ENCODE results near the gene ZYX.

The ZYX gene

GRCh38 chr7:143356414-143357050 is 24.6 kb upstream of the ZYX start:
- DNase-seq (ENCODE audit: low spot score in 2 of 2) (no peak), ATAC-seq (ENCODE audit: low read depth) (no peak)
- Mint-ChIP-seq H3K27ac (no peak overlapping the region), H3K9me3 (no peaks in the 10 kb centered on the region), H3K36me3 (no peaks in the 10 kb centered on the region), H3K4me1 (no peaks in the 10 kb centered on the region), H3K27me3 (peaks cover 17% of the 10 kb centered on the region), H3K4me3 (no peak overlapping the region)

GRCh38 chr7:143358626-143359025 is 22.5 kb upstream of the ZYX start:
- Mint-ChIP-seq H3K9me3 (no peaks in the 10 kb centered on the region), H3K4me1 (peaks cover 2% of the 10 kb centered on the region), H3K4me3 (no peak overlapping the region), H3K27ac (no peak overlapping the region), H3K36me3 (no peaks in the 10 kb centered on the region), H3K27me3 (peaks cover 22% of the 10 kb centered on the region)
- DNase-seq (ENCODE audit: low spot score in 2 of 2) = no peak
- ATAC-seq (ENCODE audit: low read depth) = no peak

- Mint-ChIP-seq H3K36me3 (no peaks in the 10 kb centered on the region), H3K4me3 (no peak overlapping the region), H3K4me1 (peaks cover 2% of the 10 kb centered on the region), H3K27me3 (peaks cover 27% of the 10 kb centered on the region), H3K27ac (no peak overlapping the region), H3K9me3 (no peaks in the 10 kb centered on the region)
- ATAC-seq (ENCODE audit: low read depth) (peak; percentile 33), DNase-seq (ENCODE audit: low spot score in 2 of 2) (no peak)
These were observed 21.3 kb upstream of the ZYX start for GRCh38 chr7:143359771-143360353.

- Mint-ChIP-seq H3K27me3 (peaks cover 27% of the 10 kb centered on the region), H3K36me3 (no peaks in the 10 kb centered on the region), H3K9me3 (no peaks in the 10 kb centered on the region), H3K27ac (no peak overlapping the region), H3K4me1 (peaks cover 2% of the 10 kb centered on the region), H3K4me3 (peak overlapping the region; percentile 74)
- DNase-seq (ENCODE audit: low spot score in 2 of 2) (no peak), ATAC-seq (ENCODE audit: low read depth) (no peak)
These were observed 20.2 kb upstream of the ZYX start for GRCh38 chr7:143360788-143361551.

GRCh38 chr7:143361552-143362130 is 19.5 kb upstream of the ZYX start:
- peaks cover 27% of the 10 kb centered on the region for H3K27me3 Mint-ChIP-seq
- H3K27ac Mint-ChIP-seq = no peak overlapping the region
- no peaks in the 10 kb centered on the region for H3K36me3 Mint-ChIP-seq
- peaks cover 2% of the 10 kb centered on the region for H3K4me1 Mint-ChIP-seq
- ATAC-seq (ENCODE audit: low read depth) (peak; percentile 14), DNase-seq (ENCODE audit: low spot score in 2 of 2) (no peak)
- H3K9me3 Mint-ChIP-seq = no peaks in the 10 kb centered on the region
- H3K4me3 Mint-ChIP-seq = peak overlapping the region; percentile 94

GRCh38 chr7:143362131-143363015 is 18.8 kb upstream of the ZYX start, which contains the start of gene FAM131B:
Gene FAM131B, minus strand, starts transcription at chr7:143362713. Its CDS starts 110 bp downstream, at chr7:143362603.
- peaks cover 2% of the 10 kb centered on the region for H3K4me1 Mint-ChIP-seq
- DNase-seq (ENCODE audit: low spot score in 2 of 2) = no peak
- peak; percentile 76 for ATAC-seq (ENCODE audit: low read depth)
- H3K36me3 Mint-ChIP-seq = no peaks in the 10 kb centered on the region
- no peaks in the 10 kb centered on the region for H3K9me3 Mint-ChIP-seq
- H3K4me3 Mint-ChIP-seq = peak within 1 kb of the TSS; percentile 94
- H3K27ac Mint-ChIP-seq = no peak within 1 kb of the TSS
- peaks cover 27% of the 10 kb centered on the region for H3K27me3 Mint-ChIP-seq

- ATAC-seq (ENCODE audit: low read depth) = no peak
These were observed 17.9 kb upstream of the ZYX start for GRCh38 chr7:143363016-143363937.

GRCh38 chr7:143367972-143368371 is 13.2 kb upstream of the ZYX start:
- Mint-ChIP-seq H3K36me3 (no peaks in the 10 kb centered on the region), H3K4me1 (peaks cover 7% of the 10 kb centered on the region), H3K4me3 (no peak overlapping the region), H3K9me3 (no peaks in the 10 kb centered on the region), H3K27me3 (peaks cover 14% of the 10 kb centered on the region), H3K27ac (no peak overlapping the region)
- DNase-seq (ENCODE audit: low spot score in 2 of 2) (no peak), ATAC-seq (ENCODE audit: low read depth) (no peak)

More at GRCh38 chr7:143363016-143363937, 17.9 kb upstream of the ZYX start:
- no peak for DNase-seq (ENCODE audit: low spot score in 2 of 2)
- Mint-ChIP-seq H3K4me3 (peak overlapping the region; percentile 46), H3K36me3 (no peaks in the 10 kb centered on the region), H3K9me3 (no peaks in the 10 kb centered on the region), H3K27me3 (peaks cover 27% of the 10 kb centered on the region), H3K27ac (no peak overlapping the region), H3K4me1 (peaks cover 2% of the 10 kb centered on the region)

- ATAC-seq (ENCODE audit: low read depth) (no peak), DNase-seq (ENCODE audit: low spot score in 2 of 2) (no peak)
- no peaks in the 10 kb centered on the region for H3K36me3 Mint-ChIP-seq
- H3K9me3 Mint-ChIP-seq = no peaks in the 10 kb centered on the region
- H3K4me1 Mint-ChIP-seq = peaks cover 10% of the 10 kb centered on the region
- peaks cover 10% of the 10 kb centered on the region for H3K27me3 Mint-ChIP-seq
- H3K4me3 Mint-ChIP-seq = no peak overlapping the region
- no peak overlapping the region for H3K27ac Mint-ChIP-seq
These were observed 12.8 kb upstream of the ZYX start for GRCh38 chr7:143368387-143368786.

- no peaks in the 10 kb centered on the region for H3K9me3 Mint-ChIP-seq
- DNase-seq (ENCODE audit: low spot score in 2 of 2) (no peak), ATAC-seq (ENCODE audit: low read depth) (no peak)
- peaks cover 19% of the 10 kb centered on the region for H3K4me1 Mint-ChIP-seq
- no peaks in the 10 kb centered on the region for H3K36me3 Mint-ChIP-seq
- H3K4me3 Mint-ChIP-seq = no peak overlapping the region
- no peaks in the 10 kb centered on the region for H3K27me3 Mint-ChIP-seq
- H3K27ac Mint-ChIP-seq = no peak overlapping the region
These were observed 11.2 kb upstream of the ZYX start for GRCh38 chr7:143369678-143370651.

GRCh38 chr7:143372070-143372469 is 9.1 kb upstream of the ZYX start:
- ATAC-seq (ENCODE audit: low read depth) (no peak), DNase-seq (ENCODE audit: low spot score in 2 of 2) (no peak)
- Mint-ChIP-seq H3K27me3 (no peaks in the 10 kb centered on the region), H3K9me3 (no peaks in the 10 kb centered on the region), H3K27ac (no peak overlapping the region), H3K4me3 (no peak overlapping the region), H3K36me3 (no peaks in the 10 kb centered on the region), H3K4me1 (peaks cover 29% of the 10 kb centered on the region)

- no peaks in the 10 kb centered on the region for H3K36me3 Mint-ChIP-seq
- DNase-seq (ENCODE audit: low spot score in 2 of 2) (no peak), ATAC-seq (ENCODE audit: low read depth) (no peak)
- H3K4me3 Mint-ChIP-seq = no peak overlapping the region
- no peaks in the 10 kb centered on the region for H3K9me3 Mint-ChIP-seq
- peaks cover 29% of the 10 kb centered on the region for H3K4me1 Mint-ChIP-seq
- no peak overlapping the region for H3K27ac Mint-ChIP-seq
- H3K27me3 Mint-ChIP-seq = no peaks in the 10 kb centered on the region
These were observed 7.8 kb upstream of the ZYX start for GRCh38 chr7:143373255-143373794.

All from memory B cell (primary cell).